Measurements from ENCODE around the gene ARRB1.
"Not testable (repeated sequence)": the region's sequence is repeated elsewhere in the genome, so short reads cannot be mapped to it uniquely, and the experiment has no call there.

Gene ARRB1

DNA sequence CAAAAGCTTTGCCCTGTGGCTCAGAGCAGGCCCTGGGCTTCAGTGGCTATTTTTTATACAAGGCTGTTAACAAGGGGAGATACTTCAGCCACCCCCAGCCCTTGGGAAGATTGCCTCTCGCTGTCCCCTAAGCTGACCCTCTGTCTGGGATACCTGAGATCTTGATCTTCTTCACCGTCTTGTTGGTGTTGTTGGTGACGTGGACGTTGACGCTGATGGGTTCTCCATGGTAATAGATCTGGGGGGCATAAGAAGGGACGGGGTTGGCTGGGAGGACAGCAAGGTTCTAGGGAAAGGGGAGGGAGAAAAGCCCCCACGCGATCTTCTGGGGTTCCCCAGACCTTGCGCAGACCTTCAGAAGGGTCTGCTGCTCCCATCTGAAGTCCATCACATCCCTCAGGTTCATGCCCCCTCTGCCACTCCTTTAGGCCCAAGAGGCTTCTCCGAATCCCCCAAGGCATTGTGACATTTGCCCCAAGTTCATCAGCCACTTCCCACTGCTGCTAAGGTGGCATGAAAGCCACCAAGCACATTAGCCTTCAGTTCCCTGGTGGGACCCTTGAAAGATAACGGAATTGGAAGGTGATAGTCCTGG, 74.2 kb downstream of the ARRB1 start:
- no peaks in the 10 kb centered on the region for H4K20me1 ChIP-seq (ENCODE audit: insufficient read depth, low read length)
- TF ChIP-seq, protein P1, sequence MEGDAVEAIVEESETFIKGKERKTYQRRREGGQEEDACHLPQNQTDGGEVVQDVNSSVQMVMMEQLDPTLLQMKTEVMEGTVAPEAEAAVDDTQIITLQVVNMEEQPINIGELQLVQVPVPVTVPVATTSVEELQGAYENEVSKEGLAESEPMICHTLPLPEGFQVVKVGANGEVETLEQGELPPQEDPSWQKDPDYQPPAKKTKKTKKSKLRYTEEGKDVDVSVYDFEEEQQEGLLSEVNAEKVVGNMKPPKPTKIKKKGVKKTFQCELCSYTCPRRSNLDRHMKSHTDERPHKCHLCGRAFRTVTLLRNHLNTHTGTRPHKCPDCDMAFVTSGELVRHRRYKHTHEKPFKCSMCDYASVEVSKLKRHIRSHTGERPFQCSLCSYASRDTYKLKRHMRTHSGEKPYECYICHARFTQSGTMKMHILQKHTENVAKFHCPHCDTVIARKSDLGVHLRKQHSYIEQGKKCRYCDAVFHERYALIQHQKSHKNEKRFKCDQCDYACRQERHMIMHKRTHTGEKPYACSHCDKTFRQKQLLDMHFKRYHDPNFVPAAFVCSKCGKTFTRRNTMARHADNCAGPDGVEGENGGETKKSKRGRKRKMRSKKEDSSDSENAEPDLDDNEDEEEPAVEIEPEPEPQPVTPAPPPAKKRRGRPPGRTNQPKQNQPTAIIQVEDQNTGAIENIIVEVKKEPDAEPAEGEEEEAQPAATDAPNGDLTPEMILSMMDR (IDR thresholded peaks at IDR 0.05; ENCODE audit: low read depth, low read length), result no peak
- TF ChIP-seq EZH2phosphoT487 (IDR thresholded peaks at IDR 0.05; ENCODE audit: low read depth), result no peak
- no peak overlapping the region for H2AFZ ChIP-seq (ENCODE audit: low read depth, low read length)
- H3K27ac ChIP-seq (ENCODE audit: low read length), result no peak overlapping the region
- H3K9ac ChIP-seq (ENCODE audit: low read length), result no peak overlapping the region
- H3K27me3 ChIP-seq (ENCODE audit: low read depth, low read length), result peaks cover 10% of the 10 kb centered on the region; the same call in 1 of the 2 replicates
- no peaks in the 10 kb centered on the region for H3K36me3 ChIP-seq (replicated peaks; ENCODE audit: low read depth, low read length)
- no peak overlapping the region for H3K4me2 ChIP-seq (ENCODE audit: low read length)
- H3K4me3 ChIP-seq (ENCODE audit: low read length), result no peak overlapping the region
- no peaks in the 10 kb centered on the region for H3K9me3 ChIP-seq (ENCODE audit: insufficient read depth, low read length)
- 0 out of 2 replicates have a peak, but pooled peaks cover 3% of the 10 kb centered on the region for H3K4me1 ChIP-seq (ENCODE audit: low read length)
- no peaks in the 10 kb centered on the region for H3K79me2 ChIP-seq (ENCODE audit: low read length)

DNA sequence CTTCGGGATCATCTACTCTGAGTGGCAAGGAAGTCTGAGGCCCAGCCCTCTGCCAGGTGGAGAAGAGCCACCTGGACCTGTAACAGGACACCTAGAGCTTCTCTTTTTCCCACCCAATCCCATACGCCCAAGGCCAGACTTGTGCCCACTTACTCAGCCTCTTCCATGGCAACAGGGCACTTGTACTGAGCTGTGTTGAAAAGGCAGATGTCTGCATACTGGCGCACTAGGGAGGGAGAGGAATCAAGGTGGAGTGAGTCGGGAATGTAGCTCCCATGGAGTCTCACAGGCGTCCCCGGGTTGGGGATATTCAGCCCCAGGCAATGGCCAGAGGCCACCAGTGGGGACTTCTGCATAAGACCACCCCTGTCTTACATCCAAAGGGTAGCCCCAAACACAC, 74.8 kb downstream of the ARRB1 start:
- Histone ChIP-seq H2AFZ (ENCODE audit: low read depth, low read length) (no peak overlapping the region), H3K9ac (ENCODE audit: low read length) (no peak overlapping the region), H3K4me3 (ENCODE audit: low read length) (no peak overlapping the region), H3K27ac (ENCODE audit: low read length) (no peak overlapping the region), H3K79me2 (ENCODE audit: low read length) (no peaks in the 10 kb centered on the region), H3K9me3 (ENCODE audit: insufficient read depth, low read length) (no peaks in the 10 kb centered on the region), H3K4me2 (ENCODE audit: low read length) (no peak overlapping the region), H3K36me3 (replicated peaks; ENCODE audit: low read depth, low read length) (no peaks in the 10 kb centered on the region), H4K20me1 (ENCODE audit: insufficient read depth, low read length) (no peaks in the 10 kb centered on the region), H3K27me3 (ENCODE audit: low read depth, low read length) (peaks cover 9% of the 10 kb centered on the region; the same call in 1 of the 2 replicates), H3K4me1 (ENCODE audit: low read length) (0 out of 2 replicates have a peak, but pooled peaks cover 4% of the 10 kb centered on the region)
- no peak for TF ChIP-seq EZH2phosphoT487 (IDR thresholded peaks at IDR 0.05; ENCODE audit: low read depth)
- TF ChIP-seq, protein P1 (IDR thresholded peaks at IDR 0.05; ENCODE audit: low read depth, low read length), result no peak

DNA sequence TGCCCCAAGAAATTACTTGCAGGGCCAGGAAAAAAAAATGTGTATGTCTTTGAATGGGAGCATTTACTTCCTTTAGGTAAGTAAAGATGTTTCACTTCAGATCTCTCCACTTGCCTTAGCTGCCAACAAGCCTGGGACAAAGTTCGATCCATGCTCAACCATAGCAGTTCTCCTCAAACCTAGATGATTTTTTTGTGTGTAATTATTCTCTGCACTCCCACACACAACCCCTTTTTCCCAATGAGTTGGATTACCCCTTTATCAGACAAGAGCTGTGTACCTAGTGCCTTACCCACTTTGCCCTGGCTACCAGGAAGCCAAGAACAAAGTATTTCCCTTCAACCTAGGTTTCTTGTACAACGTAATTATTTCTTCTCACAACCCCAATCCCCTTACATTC, 75.3 kb downstream of the ARRB1 start:
- H3K4me3 ChIP-seq (ENCODE audit: low read length), result no peak overlapping the region
- no peak overlapping the region for H3K4me2 ChIP-seq (ENCODE audit: low read length)
- H3K27me3 ChIP-seq (ENCODE audit: low read depth, low read length), result peaks cover 4% of the 10 kb centered on the region; the same call in 1 of the 2 replicates
- no peaks in the 10 kb centered on the region for H3K79me2 ChIP-seq (ENCODE audit: low read length)
- 0 out of 2 replicates have a peak, but pooled peaks cover 4% of the 10 kb centered on the region for H3K4me1 ChIP-seq (ENCODE audit: low read length)
- H3K9me3 ChIP-seq (ENCODE audit: insufficient read depth, low read length), result no peaks in the 10 kb centered on the region
- H3K36me3 ChIP-seq (replicated peaks; ENCODE audit: low read depth, low read length), result no peaks in the 10 kb centered on the region
- no peak for TF ChIP-seq EZH2phosphoT487 (IDR thresholded peaks at IDR 0.05; ENCODE audit: low read depth)
- H3K27ac ChIP-seq (ENCODE audit: low read length), result no peak overlapping the region
- H4K20me1 ChIP-seq (ENCODE audit: insufficient read depth, low read length), result no peaks in the 10 kb centered on the region
- H2AFZ ChIP-seq (ENCODE audit: low read depth, low read length), result no peak overlapping the region
- no peak overlapping the region for H3K9ac ChIP-seq (ENCODE audit: low read length)

DNA sequence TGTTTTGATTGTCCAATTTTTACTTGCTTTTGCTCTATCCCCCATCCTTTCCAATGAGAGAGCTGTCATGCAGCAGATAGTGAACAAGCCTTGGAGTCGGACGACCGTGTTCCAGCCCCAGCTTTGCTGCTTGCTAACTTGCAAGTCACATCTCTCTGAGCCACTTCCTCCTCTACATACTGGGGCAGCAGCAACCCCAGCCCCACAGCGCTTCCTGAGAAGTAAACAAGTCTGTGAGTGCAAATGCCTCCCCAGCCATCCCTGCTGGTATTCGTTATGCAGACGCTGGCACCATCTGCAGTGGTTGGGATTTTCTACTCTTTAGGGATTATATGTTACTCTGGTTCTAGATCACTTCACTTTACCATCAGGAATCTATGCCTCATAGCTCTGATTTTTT, 75.9 kb downstream of the ARRB1 start:
- Histone ChIP-seq H3K4me1 (ENCODE audit: low read length) (0 out of 2 replicates have a peak, but pooled peaks cover 4% of the 10 kb centered on the region), H3K4me3 (ENCODE audit: low read length) (no peak overlapping the region), H3K4me2 (ENCODE audit: low read length) (no peak overlapping the region), H3K27me3 (ENCODE audit: low read depth, low read length) (no peaks in the 10 kb centered on the region), H3K36me3 (replicated peaks; ENCODE audit: low read depth, low read length) (no peaks in the 10 kb centered on the region), H4K20me1 (ENCODE audit: insufficient read depth, low read length) (no peaks in the 10 kb centered on the region), H3K27ac (ENCODE audit: low read length) (no peak overlapping the region), H3K9ac (ENCODE audit: low read length) (no peak overlapping the region), H3K79me2 (ENCODE audit: low read length) (no peaks in the 10 kb centered on the region), H3K9me3 (ENCODE audit: insufficient read depth, low read length) (no peaks in the 10 kb centered on the region), H2AFZ (ENCODE audit: low read depth, low read length) (no peak overlapping the region)
- TF ChIP-seq EZH2phosphoT487 (IDR thresholded peaks at IDR 0.05; ENCODE audit: low read depth), result no peak
- TF ChIP-seq, protein P1 (IDR thresholded peaks at IDR 0.05; ENCODE audit: low read depth, low read length), result no peak

DNA sequence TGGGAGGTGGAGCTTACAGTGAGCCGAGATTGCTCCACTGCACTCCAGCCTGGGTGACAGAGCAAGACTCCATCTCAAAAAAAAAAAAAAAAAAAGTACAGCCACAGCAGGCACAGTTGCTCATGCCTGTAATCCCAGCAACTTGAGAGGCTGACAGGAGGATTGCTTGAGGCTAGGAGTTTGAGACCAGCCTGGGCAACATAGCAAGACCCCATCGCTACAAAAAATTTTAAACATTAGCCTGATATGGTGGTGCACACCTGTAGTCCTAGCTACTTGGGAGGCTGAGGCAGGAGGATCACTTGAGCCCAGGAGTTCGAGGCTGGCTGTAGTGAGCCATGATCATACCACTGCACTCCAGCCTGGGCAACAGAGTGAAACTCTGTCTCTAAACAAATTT, 76.7 kb downstream of the ARRB1 start:
- H3K9ac ChIP-seq (ENCODE audit: low read length); H3K4me2 ChIP-seq (ENCODE audit: low read length); H3K36me3 ChIP-seq (replicated peaks; ENCODE audit: low read depth, low read length); H2AFZ ChIP-seq (ENCODE audit: low read depth, low read length); H3K4me1 ChIP-seq (ENCODE audit: low read length); H3K27ac ChIP-seq (ENCODE audit: low read length); H3K4me3 ChIP-seq (ENCODE audit: low read length); H3K27me3 ChIP-seq (ENCODE audit: low read depth, low read length); H3K9me3 ChIP-seq (ENCODE audit: insufficient read depth, low read length); H4K20me1 ChIP-seq (ENCODE audit: insufficient read depth, low read length); H3K79me2 ChIP-seq (ENCODE audit: low read length): not testable (repeated sequence)

All from OCI-LY3 (cell line).